GM15510 (cell line): Measurements from ENCODE around the gene HSPB2.

Source experiments
- POLR2A ChIP-seq: IDR thresholded peaks from 3 replicates; pipeline ENCODE4 v1.6.1; 2011; ENCODE audit warnings: borderline replicate concordance; ENCODE audit not compliant: insufficient read length; ENCODE audit errors: extremely low read depth

Gene HSPB2

GRCh38 chr11:111910676-111911562 lies 1.6 kb upstream of the HSPB2 start:
- TF ChIP-seq POLR2A: no peak

- TF ChIP-seq POLR2A: no peak
Measured at GRCh38 chr11:111911563-111912401, 752 bp upstream of the HSPB2 start, which contains the start of gene CRYAB. CRYAB (minus strand) TSS chr11:111911770; CDS start chr11:111911724, 46 bp downstream.

- TF ChIP-seq POLR2A: no peak
Measured at GRCh38 chr11:111913031-111913861, 712 bp downstream of the HSPB2 start.

- no peak for TF ChIP-seq POLR2A
Measured at GRCh38 chr11:111913997-111914396, 1.5 kb downstream of the HSPB2 start.

GRCh38 chr11:111916768-111917167 lies 4.2 kb downstream of the HSPB2 start:
- TF ChIP-seq POLR2A: no peak

- TF ChIP-seq POLR2A: no peak
Measured at GRCh38 chr11:111917312-111917711, 4.8 kb downstream of the HSPB2 start.

GRCh38 chr11:111917788-111918187 lies 5.3 kb downstream of the HSPB2 start:
- no peak for TF ChIP-seq POLR2A

GRCh38 chr11:111918390-111919256 lies 6.1 kb downstream of the HSPB2 start, which contains the start of gene C11orf52:
C11orf52 (plus strand) TSS chr11:111918913; CDS start chr11:111918973, 60 bp downstream.
- no peak for TF ChIP-seq POLR2A

- no peak for TF ChIP-seq POLR2A
Measured at GRCh38 chr11:111920908-111921307, 8.4 kb downstream of the HSPB2 start.

- no peak for TF ChIP-seq POLR2A
Measured at GRCh38 chr11:111921541-111922230, 9.2 kb downstream of the HSPB2 start.

- no peak for TF ChIP-seq POLR2A
Measured at GRCh38 chr11:111922803-111923202, 10.3 kb downstream of the HSPB2 start.

GRCh38 chr11:111923351-111923788 lies 10.8 kb downstream of the HSPB2 start:
- no peak for TF ChIP-seq POLR2A

- no peak for TF ChIP-seq POLR2A
Measured at GRCh38 chr11:111923951-111924350, 11.4 kb downstream of the HSPB2 start.
